Neural cell (in vitro differentiated cells): Measurements from ENCODE around the gene FAM53A. TPM values are rescaled to one million over a fixed set of nuclear protein-coding genes. Genes with fewer than 3 reads are reported as not detected.

Source experiments
- H2AFZ ChIP-seq: fragments of 200-600, 300-800 bp; sonication (generic), shearing (Covaris generic); 2 replicates; pipeline ENCODE4 v1.6.0; 2014; ENCODE audit warnings: low read depth, mild to moderate bottlenecking, antibody characterized with exemption, low read length, moderate library complexity
- H3F3A ChIP-seq: fragments of 200-600 bp; shearing (Covaris generic); 2 replicates; pipeline ENCODE4 v1.6.1; 2016; ENCODE audit warnings: mild to moderate bottlenecking, moderate library complexity, mixed read lengths, antibody characterized with exemption, low read length; ENCODE audit not compliant: insufficient read depth, poor library complexity, severe bottlenecking
- H3K27ac ChIP-seq: fragments of 200-600, 300-800 bp; sonication (generic), shearing (Covaris generic); 2 replicates; pipeline ENCODE4 v1.5.1; 2014; ENCODE audit warnings: mild to moderate bottlenecking, low read length, moderate library complexity
- H3K27me3 ChIP-seq: fragments of 300-800, 200-600 bp; sonication (generic), shearing (Covaris generic); 2 replicates; pipeline ENCODE4 v1.6.0; 2014; ENCODE audit warnings: mild to moderate bottlenecking, low read depth, low read length, moderate library complexity; ENCODE audit not compliant: insufficient read depth
- H3K36me3 ChIP-seq: fragments of 300-800, 200-600 bp; sonication (generic), shearing (Covaris generic); 2 replicates; pipeline ENCODE4 v1.5.1; 2014; ENCODE audit warnings: mild to moderate bottlenecking, antibody characterized with exemption, low read length, moderate library complexity; ENCODE audit not compliant: insufficient read depth
- H3K4me2 ChIP-seq: fragments of 300-800, 200-600 bp; sonication (generic), shearing (Covaris generic); 2 replicates; pipeline ENCODE4 v1.6.0; 2014; ENCODE audit warnings: mild to moderate bottlenecking, low read length
- H3K4me3 ChIP-seq: fragments of 300-800, 200-600 bp; sonication (generic), shearing (Covaris generic); 2 replicates; pipeline ENCODE4 v1.5.1; 2014; ENCODE audit warnings: mild to moderate bottlenecking, low read length, moderate library complexity
- H3K79me2 ChIP-seq: fragments of 200-600 bp; shearing (Covaris generic); replicated peaks from 2 replicates; pipeline ENCODE4 v1.6.0; 2014; ENCODE audit warnings: mild to moderate bottlenecking, low read length, moderate library complexity; ENCODE audit not compliant: insufficient read depth
- H3K9ac ChIP-seq: fragments of 300-800, 200-600 bp; sonication (generic), shearing (Covaris generic); 2 replicates; pipeline ENCODE4 v1.6.1; 2016; ENCODE audit warnings: mild to moderate bottlenecking, low read length, mixed read lengths
- H3K9me2 ChIP-seq: fragments of 200-600 bp; shearing (Covaris generic); 2 replicates; pipeline ENCODE4 v1.6.1; 2016; ENCODE audit warnings: mild to moderate bottlenecking, low read length, mixed read lengths; ENCODE audit not compliant: insufficient read depth
- H3K9me3 ChIP-seq: fragments of 200-600, 300-800 bp; sonication (generic), shearing (Covaris generic); 2 replicates; pipeline ENCODE4 v1.6.1; 2016; ENCODE audit warnings: mild to moderate bottlenecking, mixed run types, low read length, moderate library complexity, mixed read lengths
- H4K20me1 ChIP-seq: fragments of 200-600 bp; shearing (Covaris generic); 2 replicates; pipeline ENCODE4 v1.6.1; 2016; ENCODE audit warnings: mild to moderate bottlenecking, mixed run types; ENCODE audit not compliant: insufficient read depth
- EP300 ChIP-seq: fragments of 450-650 bp; conservative IDR thresholded peaks from 2 replicates; pipeline ENCODE4 v1.6.1; 2014; ENCODE audit warnings: antibody characterized with exemption, mild to moderate bottlenecking, moderate library complexity; ENCODE audit not compliant: poor library complexity, severe bottlenecking
- EZH2 ChIP-seq: fragments of 200-600, 300-800 bp; shearing (Covaris generic), sonication (generic); IDR thresholded peaks from 2 replicates; pipeline ENCODE4 v1.6.1; 2014; ENCODE audit warnings: antibody characterized with exemption, low read length, borderline replicate concordance, mild to moderate bottlenecking; ENCODE audit not compliant: insufficient read depth, poor library complexity, severe bottlenecking
- MXI1 ChIP-seq: fragments of 450-650 bp; conservative IDR thresholded peaks from 2 replicates; pipeline ENCODE4 v1.6.1; 2014; ENCODE audit warnings: antibody characterized with exemption, mild to moderate bottlenecking; ENCODE audit not compliant: poor library complexity, severe bottlenecking
- POLR2AphosphoS5 ChIP-seq: IDR thresholded peaks from 2 replicates; pipeline ENCODE4 v1.6.1; 2012
- RAD21 ChIP-seq: fragments of 450-650 bp; conservative IDR thresholded peaks from 2 replicates; pipeline ENCODE4 v1.6.1; 2014; ENCODE audit warnings: antibody characterized with exemption, mild to moderate bottlenecking, moderate library complexity
- SMC3 ChIP-seq: fragments of 450-650 bp; conservative IDR thresholded peaks from 2 replicates; pipeline ENCODE4 v1.6.1; 2014; ENCODE audit warnings: antibody characterized with exemption, mild to moderate bottlenecking, moderate library complexity; ENCODE audit not compliant: poor library complexity
- TAF1 ChIP-seq: IDR thresholded peaks from 2 replicates; pipeline ENCODE4 v1.6.1; 2012; ENCODE audit warnings: low read depth
- polyA plus RNA-seq: library from polyadenylated mRNA; depleted of rRNA; stranded (reverse); fragments of >200 nt; gene quantifications from 2 replicates; pipeline ENCODE4 v1.2.3, GENCODE V29; 2014
- TF ChIP-seq, protein P1 (sequence below): IDR thresholded peaks from 2 replicates; pipeline ENCODE4 v1.6.1; 2012; ENCODE audit warnings: borderline replicate concordance
- TF ChIP-seq, protein P2 (sequence below): fragments of 450-650 bp; IDR thresholded peaks from 2 replicates; pipeline ENCODE4 v1.5.1; 2014; ENCODE audit warnings: antibody characterized with exemption, mild to moderate bottlenecking, moderate library complexity; ENCODE audit not compliant: poor library complexity, severe bottlenecking

FAM53A gene
- polyA plus RNA-seq, 1 donor from 2014 or later, result not detected

DNA sequence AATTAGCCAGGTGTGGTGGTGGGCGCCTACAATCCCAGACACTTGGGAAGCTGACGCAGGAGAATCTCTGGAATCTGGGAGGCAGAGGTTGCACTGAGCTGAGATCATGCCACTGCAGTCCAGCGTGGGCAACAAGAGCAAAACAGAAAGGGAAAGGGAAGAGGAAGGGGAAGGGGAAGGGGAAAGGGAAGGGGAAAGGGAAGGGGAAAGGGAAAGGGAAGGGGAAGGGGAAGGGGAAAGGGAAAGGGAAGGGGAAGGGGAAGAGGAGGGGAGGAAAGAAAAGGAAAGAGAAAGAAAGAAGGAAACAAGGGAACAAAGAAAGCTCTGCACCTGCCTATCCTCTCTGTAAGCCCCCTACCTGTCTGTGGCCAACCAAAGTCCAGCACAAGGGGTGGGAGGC lies 35.2 kb downstream of the FAM53A start:
- Histone ChIP-seq H3K4me2 (no peak overlapping the region), H3K9me3 (no peaks in the 10 kb centered on the region), H3K9ac (no peak overlapping the region), H3K27ac (no peak overlapping the region), H3K27me3 (no peaks in the 10 kb centered on the region), H3K4me3 (no peak overlapping the region), H4K20me1 (no peaks in the 10 kb centered on the region), H3K79me2 (no peaks in the 10 kb centered on the region), H3K9me2 (no peaks in the 10 kb centered on the region), H2AFZ (no peak overlapping the region), H3F3A (no peaks in the 10 kb centered on the region), H3K36me3 (no peaks in the 10 kb centered on the region)
- TF ChIP-seq RAD21, result no peak
- TF ChIP-seq, protein P1, sequence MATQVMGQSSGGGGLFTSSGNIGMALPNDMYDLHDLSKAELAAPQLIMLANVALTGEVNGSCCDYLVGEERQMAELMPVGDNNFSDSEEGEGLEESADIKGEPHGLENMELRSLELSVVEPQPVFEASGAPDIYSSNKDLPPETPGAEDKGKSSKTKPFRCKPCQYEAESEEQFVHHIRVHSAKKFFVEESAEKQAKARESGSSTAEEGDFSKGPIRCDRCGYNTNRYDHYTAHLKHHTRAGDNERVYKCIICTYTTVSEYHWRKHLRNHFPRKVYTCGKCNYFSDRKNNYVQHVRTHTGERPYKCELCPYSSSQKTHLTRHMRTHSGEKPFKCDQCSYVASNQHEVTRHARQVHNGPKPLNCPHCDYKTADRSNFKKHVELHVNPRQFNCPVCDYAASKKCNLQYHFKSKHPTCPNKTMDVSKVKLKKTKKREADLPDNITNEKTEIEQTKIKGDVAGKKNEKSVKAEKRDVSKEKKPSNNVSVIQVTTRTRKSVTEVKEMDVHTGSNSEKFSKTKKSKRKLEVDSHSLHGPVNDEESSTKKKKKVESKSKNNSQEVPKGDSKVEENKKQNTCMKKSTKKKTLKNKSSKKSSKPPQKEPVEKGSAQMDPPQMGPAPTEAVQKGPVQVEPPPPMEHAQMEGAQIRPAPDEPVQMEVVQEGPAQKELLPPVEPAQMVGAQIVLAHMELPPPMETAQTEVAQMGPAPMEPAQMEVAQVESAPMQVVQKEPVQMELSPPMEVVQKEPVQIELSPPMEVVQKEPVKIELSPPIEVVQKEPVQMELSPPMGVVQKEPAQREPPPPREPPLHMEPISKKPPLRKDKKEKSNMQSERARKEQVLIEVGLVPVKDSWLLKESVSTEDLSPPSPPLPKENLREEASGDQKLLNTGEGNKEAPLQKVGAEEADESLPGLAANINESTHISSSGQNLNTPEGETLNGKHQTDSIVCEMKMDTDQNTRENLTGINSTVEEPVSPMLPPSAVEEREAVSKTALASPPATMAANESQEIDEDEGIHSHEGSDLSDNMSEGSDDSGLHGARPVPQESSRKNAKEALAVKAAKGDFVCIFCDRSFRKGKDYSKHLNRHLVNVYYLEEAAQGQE, result no peak
- no peak for TF ChIP-seq MXI1
- TF ChIP-seq EZH2, result no peak
- no peak for TF ChIP-seq SMC3
- TF ChIP-seq TAF1, result no peak
- TF ChIP-seq, protein P2, sequence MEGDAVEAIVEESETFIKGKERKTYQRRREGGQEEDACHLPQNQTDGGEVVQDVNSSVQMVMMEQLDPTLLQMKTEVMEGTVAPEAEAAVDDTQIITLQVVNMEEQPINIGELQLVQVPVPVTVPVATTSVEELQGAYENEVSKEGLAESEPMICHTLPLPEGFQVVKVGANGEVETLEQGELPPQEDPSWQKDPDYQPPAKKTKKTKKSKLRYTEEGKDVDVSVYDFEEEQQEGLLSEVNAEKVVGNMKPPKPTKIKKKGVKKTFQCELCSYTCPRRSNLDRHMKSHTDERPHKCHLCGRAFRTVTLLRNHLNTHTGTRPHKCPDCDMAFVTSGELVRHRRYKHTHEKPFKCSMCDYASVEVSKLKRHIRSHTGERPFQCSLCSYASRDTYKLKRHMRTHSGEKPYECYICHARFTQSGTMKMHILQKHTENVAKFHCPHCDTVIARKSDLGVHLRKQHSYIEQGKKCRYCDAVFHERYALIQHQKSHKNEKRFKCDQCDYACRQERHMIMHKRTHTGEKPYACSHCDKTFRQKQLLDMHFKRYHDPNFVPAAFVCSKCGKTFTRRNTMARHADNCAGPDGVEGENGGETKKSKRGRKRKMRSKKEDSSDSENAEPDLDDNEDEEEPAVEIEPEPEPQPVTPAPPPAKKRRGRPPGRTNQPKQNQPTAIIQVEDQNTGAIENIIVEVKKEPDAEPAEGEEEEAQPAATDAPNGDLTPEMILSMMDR, result no peak
- no peak for TF ChIP-seq EP300
- TF ChIP-seq POLR2AphosphoS5, result no peak

DNA sequence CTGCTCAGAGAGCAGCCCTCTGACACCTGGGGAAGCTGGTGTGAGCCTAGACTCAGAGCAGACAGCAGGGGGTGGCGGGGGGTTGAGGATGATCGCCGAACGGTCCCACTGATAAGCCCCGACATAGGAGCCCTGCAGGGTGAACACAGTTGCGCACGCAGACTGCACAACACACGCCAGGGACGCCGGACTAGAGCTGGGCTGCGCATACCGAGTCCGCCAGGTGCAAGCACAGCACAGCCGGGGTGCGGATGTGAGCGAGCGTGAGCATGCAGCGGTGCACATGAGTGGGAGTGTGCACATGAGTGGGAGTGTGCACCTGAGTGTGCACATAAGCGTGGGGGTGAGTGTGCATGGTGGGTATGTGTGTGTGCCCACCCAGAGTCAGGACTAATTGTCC lies 36.7 kb downstream of the FAM53A start:
- no peak overlapping the region for H2AFZ ChIP-seq
- H3K9me3 ChIP-seq, result no peaks in the 10 kb centered on the region
- TF ChIP-seq, protein P2, result no peak
- no peak for TF ChIP-seq RAD21
- TF ChIP-seq, protein P1, result no peak
- TF ChIP-seq TAF1, result no peak
- H3F3A ChIP-seq, result no peaks in the 10 kb centered on the region
- H3K36me3 ChIP-seq, result no peaks in the 10 kb centered on the region
- H3K79me2 ChIP-seq, result no peaks in the 10 kb centered on the region
- no peaks in the 10 kb centered on the region for H3K9me2 ChIP-seq
- H3K27me3 ChIP-seq, result no peaks in the 10 kb centered on the region
- no peak overlapping the region for H3K9ac ChIP-seq
- no peaks in the 10 kb centered on the region for H4K20me1 ChIP-seq
- no peak overlapping the region for H3K4me3 ChIP-seq
- H3K4me2 ChIP-seq, result no peak overlapping the region
- no peak overlapping the region for H3K27ac ChIP-seq
